ENCODE measurements around the gene DRAXIN. TPM values are rescaled to one million over a fixed set of nuclear protein-coding genes. Genes with fewer than 3 reads are reported as not detected.
A peak's percentile ranks its signal among the peaks of the same experiment; 100 is the strongest.

The DRAXIN gene
- total RNA-seq, 1 donor from 2014 or later, result 1.7 TPM

GRCh38 chr1:11738783-11739182, 47.3 kb downstream of the DRAXIN start:
- Histone ChIP-seq H3K4me3 (ENCODE audit: insufficient read depth, low read depth, low read length) (no peak overlapping the region), H3K9me3 (ENCODE audit: insufficient read depth, low read depth, low read length) (no peaks in the 10 kb centered on the region), H4K20me1 (ENCODE audit: insufficient read depth, low read length) (peaks cover 9% of the 10 kb centered on the region), H2AFZ (ENCODE audit: low read depth, low read length) (no peak overlapping the region), H3K79me2 (ENCODE audit: insufficient read depth, low read length) (peaks cover 2% of the 10 kb centered on the region), H3K4me1 (ENCODE audit: insufficient read depth, low read length) (peaks cover 18% of the 10 kb centered on the region), H3K36me3 (ENCODE audit: insufficient read depth, low read length) (no peaks in the 10 kb centered on the region), H3K27me3 (ENCODE audit: insufficient read depth, low read length) (no peaks in the 10 kb centered on the region), H3K27ac (ENCODE audit: low read depth, low read length) (no peak overlapping the region), H3K9ac (ENCODE audit: low read length) (no peak overlapping the region), H3K4me2 (ENCODE audit: low read length) (no peak overlapping the region)
- peaks cover 3% of the 10 kb centered on the region for H3K36me3 Mint-ChIP-seq (ENCODE audit: low read depth, unreplicated experiment)
- TF ChIP-seq EZH2 (IDR thresholded peaks at IDR 0.05; ENCODE audit: insufficient read depth, low read length) (no peak), CTCF (IDR thresholded peaks at IDR 0.05; ENCODE audit: insufficient read depth, low read depth, low read length) (no peak)
- H3K9me3 Mint-ChIP-seq (ENCODE audit: unreplicated experiment), result no peaks in the 10 kb centered on the region
- H3K4me3 Mint-ChIP-seq (ENCODE audit: unreplicated experiment), result peak overlapping the region; percentile 27
- peaks cover 3% of the 10 kb centered on the region for H3K27me3 Mint-ChIP-seq (ENCODE audit: low read depth, unreplicated experiment)
- H3K4me1 Mint-ChIP-seq (ENCODE audit: low read depth, unreplicated experiment), result peaks cover 10% of the 10 kb centered on the region
- DNase-seq (ENCODE audit: low read depth), result no peak
- no peak for FAIRE-seq
- H3K27ac Mint-ChIP-seq (ENCODE audit: unreplicated experiment), result no peak overlapping the region

- no peak overlapping the region for H3K4me3 Mint-ChIP-seq (ENCODE audit: unreplicated experiment)
- no peak overlapping the region for H2AFZ ChIP-seq (ENCODE audit: low read depth, low read length)
Observed at GRCh38 chr1:11740258-11741192, 49.0 kb downstream of the DRAXIN start.

More at GRCh38 chr1:11740258-11741192, 49.0 kb downstream of the DRAXIN start:
- Mint-ChIP-seq H3K27ac (ENCODE audit: unreplicated experiment) (no peak overlapping the region), H3K9me3 (ENCODE audit: unreplicated experiment) (no peaks in the 10 kb centered on the region), H3K27me3 (ENCODE audit: low read depth, unreplicated experiment) (peaks cover 3% of the 10 kb centered on the region), H3K36me3 (ENCODE audit: low read depth, unreplicated experiment) (peaks cover 6% of the 10 kb centered on the region), H3K4me1 (ENCODE audit: low read depth, unreplicated experiment) (peaks cover 10% of the 10 kb centered on the region)
- Histone ChIP-seq H3K27ac (ENCODE audit: low read depth, low read length) (no peak overlapping the region), H3K27me3 (ENCODE audit: insufficient read depth, low read length) (no peaks in the 10 kb centered on the region), H3K4me2 (ENCODE audit: low read length) (no peak overlapping the region), H3K36me3 (ENCODE audit: insufficient read depth, low read length) (no peaks in the 10 kb centered on the region), H3K9ac (ENCODE audit: low read length) (no peak overlapping the region), H3K79me2 (ENCODE audit: insufficient read depth, low read length) (peaks cover 2% of the 10 kb centered on the region), H4K20me1 (ENCODE audit: insufficient read depth, low read length) (peaks cover 9% of the 10 kb centered on the region), H3K4me1 (ENCODE audit: insufficient read depth, low read length) (peaks cover 17% of the 10 kb centered on the region), H3K4me3 (ENCODE audit: insufficient read depth, low read depth, low read length) (no peak overlapping the region), H3K9me3 (ENCODE audit: insufficient read depth, low read depth, low read length) (no peaks in the 10 kb centered on the region)
- TF ChIP-seq EZH2 (IDR thresholded peaks at IDR 0.05; ENCODE audit: insufficient read depth, low read length) (no peak), CTCF (IDR thresholded peaks at IDR 0.05; ENCODE audit: insufficient read depth, low read depth, low read length) (no peak)
- FAIRE-seq (no peak), DNase-seq (ENCODE audit: low read depth) (no peak)
